Activated CD4-positive, CD25-positive, alpha-beta regulatory T cell treated with anti-CD3 and anti-CD28 coated beads, Interleukin-2, amount 50 U/mL, for 24 hours (primary cell): ENCODE results near the gene MRPL21.

Experiments used
- ATAC-seq, 2 donors: fragments of 150-1000 bp; cut with Tn5 transposase; one replicate each; pipeline ENCODE4 v1.10.0; 2021; ENCODE audit warnings: mild to moderate bottlenecking in 1 of 2, moderate library complexity in 1 of 2

Gene MRPL21

GRCh38 chr11:68934666-68935065 is 31.0 kb upstream of the MRPL21 start:
- ATAC-seq, result no peak

- ATAC-seq, result no peak
Measured at GRCh38 chr11:68934321-68934645, 30.7 kb upstream of the MRPL21 start.

GRCh38 chr11:68933605-68934320 is 30.1 kb upstream of the MRPL21 start:
- ATAC-seq, result no peak

GRCh38 chr11:68932933-68933577 is 29.4 kb upstream of the MRPL21 start:
- ATAC-seq, result no peak

GRCh38 chr11:68932358-68932757 is 28.7 kb upstream of the MRPL21 start:
- no peak for ATAC-seq

GRCh38 chr11:68931911-68932310 is 28.3 kb upstream of the MRPL21 start:
- no peak for ATAC-seq

GRCh38 chr11:68930991-68931855 is 27.6 kb upstream of the MRPL21 start:
- ATAC-seq, result no peak

- no peak for ATAC-seq
Measured at GRCh38 chr11:68929706-68930570, 26.3 kb upstream of the MRPL21 start.

- ATAC-seq, result no peak
Measured at GRCh38 chr11:68929135-68929534, 25.5 kb upstream of the MRPL21 start.

GRCh38 chr11:68928136-68928880 is 24.7 kb upstream of the MRPL21 start:
- no peak for ATAC-seq

- ATAC-seq, result no peak
Measured at GRCh38 chr11:68927280-68928135, 23.9 kb upstream of the MRPL21 start.

GRCh38 chr11:68925611-68926010 is 22.0 kb upstream of the MRPL21 start:
- no peak for ATAC-seq

- no peak for ATAC-seq
Measured at GRCh38 chr11:68924073-68924925, 20.7 kb upstream of the MRPL21 start.

- no peak for ATAC-seq
Measured at GRCh38 chr11:68923614-68924013, 20.0 kb upstream of the MRPL21 start.

- ATAC-seq, result no peak
Measured at GRCh38 chr11:68916439-68916838, 12.8 kb upstream of the MRPL21 start.

- no peak for ATAC-seq
Measured at GRCh38 chr11:68914761-68915160, 11.1 kb upstream of the MRPL21 start.

GRCh38 chr11:68913188-68913587 is 9.6 kb upstream of the MRPL21 start:
- ATAC-seq, result no peak

- ATAC-seq, result no peak
Measured at GRCh38 chr11:68912254-68912653, 8.6 kb upstream of the MRPL21 start.

- ATAC-seq, result no peak
Measured at GRCh38 chr11:68911731-68912130, 8.1 kb upstream of the MRPL21 start.

GRCh38 chr11:68910965-68911364 is 7.3 kb upstream of the MRPL21 start:
- ATAC-seq, result no peak
